Fibroblast of lung (primary cell): ENCODE results near the gene KRTAP5-6. TPM values are rescaled to one million over a fixed set of nuclear protein-coding genes. Genes with fewer than 3 reads are reported as not detected.
"Not testable (repeated sequence)": the region's sequence is repeated elsewhere in the genome, so short reads cannot be mapped to it uniquely, and the experiment has no call there.

Experiments
- DNase-seq, 2 donors: peaks; one replicate each; pipeline versions ENCODE4 v3.0.0 to v3.0.0-alpha.2; 2010; ENCODE audit warnings: low read depth in 2 of 2
- H2AFZ ChIP-seq: 2 replicates; pipeline ENCODE4 v1.5.1; 2012; ENCODE audit warnings: low read length, control low read depth, inconsistent platforms
- H3K27ac ChIP-seq: 2 replicates; pipeline ENCODE4 v1.5.1; 2011; ENCODE audit warnings: low read length, control low read depth; ENCODE audit not compliant: insufficient read depth
- H3K27me3 ChIP-seq: 2 replicates; pipeline ENCODE4 v1.5.1; 2011; ENCODE audit warnings: mild to moderate bottlenecking, low read length; ENCODE audit not compliant: control insufficient read depth, insufficient read depth
- H3K36me3 ChIP-seq: 2 replicates; pipeline ENCODE4 v1.5.1; 2011; ENCODE audit warnings: low read length; ENCODE audit not compliant: control insufficient read depth, insufficient read depth
- H3K4me1 ChIP-seq: 2 replicates; pipeline ENCODE4 v1.5.1; 2011; ENCODE audit warnings: low read length; ENCODE audit not compliant: control insufficient read depth, insufficient read depth; ENCODE audit errors: extremely low read depth
- H3K4me2 ChIP-seq: 2 replicates; pipeline ENCODE4 v1.5.1; 2011; ENCODE audit warnings: low read length, control low read depth; ENCODE audit not compliant: insufficient read depth; ENCODE audit errors: extremely low read depth
- H3K4me3 ChIP-seq, 4 experiments: fragments of 200-600 bp in 1 of 4; sonication (generic) in 1 of 4; replicated peaks in 1 of 4; 2 replicates each; pipeline ENCODE4 v1.5.1; 2011 to 2016; ENCODE audit warnings: low read length in 4 of 4, low read depth in 3 of 4, mild to moderate bottlenecking in 3 of 4, control low read depth in 2 of 4, inconsistent platforms in 1 of 4, mixed read lengths in 1 of 4; ENCODE audit not compliant: insufficient read depth in 1 of 4; ENCODE audit errors: control extremely low read depth in 1 of 4
- H3K79me2 ChIP-seq: 2 replicates; pipeline ENCODE4 v1.5.1; 2012; ENCODE audit warnings: mild to moderate bottlenecking, low read length, inconsistent platforms; ENCODE audit not compliant: control insufficient read depth, insufficient read depth
- H3K9ac ChIP-seq: 2 replicates; pipeline ENCODE4 v1.5.1; 2011; ENCODE audit warnings: mild to moderate bottlenecking, low read length, control low read depth; ENCODE audit not compliant: insufficient read depth
- H3K9me3 ChIP-seq: 2 replicates; pipeline ENCODE4 v1.5.1; 2012; ENCODE audit warnings: low read depth, low read length; ENCODE audit not compliant: control insufficient read depth, insufficient read depth
- H4K20me1 ChIP-seq: 2 replicates; pipeline ENCODE4 v1.5.1; 2011; ENCODE audit warnings: low read length; ENCODE audit not compliant: control insufficient read depth, insufficient read depth; ENCODE audit errors: extremely low read depth
- CTCF ChIP-seq, 2 donors: IDR thresholded peaks in 1 of 2; conservative IDR thresholded peaks in 1 of 2; 1 replicate in 1 of 2; 2 replicates in 1 of 2; pipeline ENCODE4 v1.5.1; 2011 to 2012; ENCODE audit warnings: low read length in 2 of 2, control low read depth in 1 of 2, inconsistent platforms in 1 of 2, low read depth in 1 of 2, mild to moderate bottlenecking in 1 of 2
- EZH2 ChIP-seq: IDR thresholded peaks from 2 replicates; pipeline ENCODE4 v1.5.1; 2012; ENCODE audit warnings: low read length, control low read depth, mild to moderate bottlenecking; ENCODE audit errors: missing control alignments
- polyA plus RNA-seq, 2 donors: library from polyadenylated mRNA; depleted of rRNA in 1 of 2; stranded (reverse) in 1 of 2; unstranded in 1 of 2; fragments of >200 nt; gene quantifications; 2 replicates each; pipeline ENCODE4 v1.2.1, GENCODE V29; 2011 to 2012; ENCODE audit warnings: missing spikeins in 1 of 2
- total RNA-seq: library from RNA; depleted of rRNA; stranded (reverse); fragments of >200 nt; gene quantifications from 2 replicates; pipeline ENCODE4 v1.2.1, GENCODE V29; 2014

KRTAP5-6 gene
- total and polyA plus RNA-seq, 2 donors (not counting 1 experiment from before 2014, with no cell fraction given) = not detected

GRCh38 chr11:1668911-1669473 is 28.0 kb upstream of the KRTAP5-6 start:
- Histone ChIP-seq H3K4me3 (no peak overlapping the region), H3K27me3 (no peaks in the 10 kb centered on the region), H3K36me3 (no peaks in the 10 kb centered on the region), H4K20me1 (no peaks in the 10 kb centered on the region), H3K9me3 (no peaks in the 10 kb centered on the region), H3K4me2 (no peak overlapping the region), H3K27ac (no peak overlapping the region), H3K79me2 (no peaks in the 10 kb centered on the region), H3K9ac (no peak overlapping the region), H2AFZ (no peak overlapping the region), H3K4me1 (no peaks in the 10 kb centered on the region)
- DNase-seq = no peak
- TF ChIP-seq EZH2 = no peak
- no peak for TF ChIP-seq CTCF (conservative IDR thresholded peaks at IDR 0.05 in 1 of 2, IDR thresholded peaks at IDR 0.05 in 1 of 2; ENCODE audit: low read depth in 1 of 2, low read length in 2 of 2)

GRCh38 chr11:1669546-1670218 is 27.3 kb upstream of the KRTAP5-6 start:
- Histone ChIP-seq H3K27ac (no peak overlapping the region), H2AFZ (no peak overlapping the region), H3K79me2 (no peaks in the 10 kb centered on the region), H3K4me1 (no peaks in the 10 kb centered on the region), H3K4me2 (no peak overlapping the region), H3K9me3 (no peaks in the 10 kb centered on the region), H3K4me3 (no peak overlapping the region), H4K20me1 (no peaks in the 10 kb centered on the region), H3K27me3 (peaks cover 2% of the 10 kb centered on the region), H3K9ac (no peak overlapping the region), H3K36me3 (no peaks in the 10 kb centered on the region)
- TF ChIP-seq EZH2 = no peak
- no peak for DNase-seq

- H4K20me1 ChIP-seq, H3K9me3 ChIP-seq, H2AFZ ChIP-seq, H3K4me1 ChIP-seq, H3K27me3 ChIP-seq, H3K9ac ChIP-seq, H3K4me2 ChIP-seq, DNase-seq, H3K4me3 ChIP-seq, H3K79me2 ChIP-seq, H3K36me3 ChIP-seq, H3K27ac ChIP-seq: not testable (repeated sequence)
Observed at GRCh38 chr11:1670457-1670856, 26.5 kb upstream of the KRTAP5-6 start.

- Histone ChIP-seq H2AFZ (no peak overlapping the region), H4K20me1 (no peaks in the 10 kb centered on the region), H3K9me3 (no peaks in the 10 kb centered on the region), H3K4me1 (no peaks in the 10 kb centered on the region), H3K9ac (no peak overlapping the region), H3K27me3 (peaks cover 5% of the 10 kb centered on the region), H3K4me3 (no peak overlapping the region), H3K36me3 (no peaks in the 10 kb centered on the region), H3K79me2 (no peaks in the 10 kb centered on the region), H3K27ac (no peak overlapping the region), H3K4me2 (no peak overlapping the region)
- no peak for DNase-seq
- TF ChIP-seq EZH2 (no peak), CTCF (conservative IDR thresholded peaks at IDR 0.05 in 1 of 2, IDR thresholded peaks at IDR 0.05 in 1 of 2; ENCODE audit: low read depth in 1 of 2, low read length in 2 of 2) (no peak)
Observed at GRCh38 chr11:1670905-1671371, 26.1 kb upstream of the KRTAP5-6 start.
